ENCODE measurements around the gene TRIM54. TPM values are rescaled to one million over a fixed set of nuclear protein-coding genes. Genes with fewer than 3 reads are reported as not detected.
A peak's percentile ranks its signal among the peaks of the same experiment; 100 is the strongest.

The TRIM54 gene
- total and polyA plus RNA-seq, 9 of the 15 experiments (the other 6 are each of a cell fraction or from before 2014, with no cell fraction given), result not detected

GRCh38 chr2:27336173-27336572, 53.9 kb downstream of the TRIM54 start (continued):
- TF ChIP-seq ZC3H11A (IDR thresholded peaks at IDR 0.05; ENCODE audit: low read depth, low read length), result no peak
- TF ChIP-seq MYBL2 (IDR thresholded peaks at IDR 0.05; ENCODE audit: low read depth), result no peak
- no peak for TF ChIP-seq MYBL2 (CRISPR knock-in tag; IDR thresholded peaks at IDR 0.05; ENCODE audit: borderline replicate concordance)
- no peak for TF ChIP-seq CREB3 (tag; conservative IDR thresholded peaks at IDR 0.05; ENCODE audit: low read depth)

DNA sequence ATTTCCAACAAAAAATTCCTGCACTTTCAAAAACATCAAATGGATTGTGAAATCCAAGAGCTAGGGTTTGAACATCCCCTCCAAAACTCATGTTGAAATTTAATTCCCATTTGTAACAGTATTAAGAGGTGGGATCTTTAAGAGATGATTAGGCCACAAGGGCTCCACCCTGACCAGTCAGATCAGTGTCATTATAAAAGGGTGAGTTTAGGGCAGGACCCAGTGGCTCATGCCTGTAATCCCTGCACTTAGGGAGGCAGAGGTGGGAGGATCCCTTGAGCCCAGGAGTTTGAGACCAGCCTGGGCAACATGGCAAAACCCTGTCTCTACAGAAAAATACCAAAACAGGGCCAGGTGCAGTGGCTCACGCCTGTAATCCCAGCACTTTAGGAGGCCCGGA, 65.4 kb downstream of the TRIM54 start:
- H3K9me1 ChIP-seq (ENCODE audit: control insufficient read depth, insufficient read depth, low read length), result no peaks in the 10 kb centered on the region
- ATAC-seq, result no peak
- no peaks in the 10 kb centered on the region for H3K27me3 ChIP-seq (ENCODE audit: control insufficient read depth in 2 of 2, insufficient read depth in 2 of 2, low read length in 2 of 2)
- no peak overlapping the region for H2AFZ ChIP-seq (ENCODE audit: low read depth, low read length)
- FAIRE-seq, result no peak
- no peak overlapping the region for H3K4me3 ChIP-seq
- WGBS (ENCODE audit: insufficient coverage, low coverage, missing lambda C conversion rate), result 100% methylated on average over 2 of the region's 2 CpGs
- in situ Hi-C loops (cut with MboI) (no loop called here), intact Hi-C loops (cut with micrococcal nuclease) (no loop called here)
- H4K20me1 ChIP-seq (replicated peaks; ENCODE audit: control insufficient read depth, insufficient read depth, low read length), result no peaks in the 10 kb centered on the region
- DNase-seq (ENCODE audit: extremely low read depth in 1 of 4, low spot score in 3 of 4), result no peak
- H3K79me2 ChIP-seq (ENCODE audit: control insufficient read depth, insufficient read depth, low read length), result peaks cover 74% of the 10 kb centered on the region
- no peak overlapping the region for H3K27ac ChIP-seq (ENCODE audit: extremely low read depth, low read depth, low read length)
- ChIA-PET CTCF (ENCODE audit: low intra/inter-chr PET ratio) (no interaction called here), POLR2A (no interaction called here)
- no TSS peak for BruUV-seq (replicated peaks)
- H3K4me2 ChIP-seq (ENCODE audit: insufficient read depth, low read length), result no peak overlapping the region
- H3K36me3 ChIP-seq (ENCODE audit: control insufficient read depth, insufficient read depth, low read length), result peaks cover 30% of the 10 kb centered on the region; the same call in 2 of the 3 replicates
- no peaks in the 10 kb centered on the region for H3K9me3 ChIP-seq (replicated peaks; ENCODE audit: control insufficient read depth, insufficient read depth, low read depth, low read length)
- no peaks in the 10 kb centered on the region; a peak in 2 of 5 replicates for H3K4me1 ChIP-seq (replicated peaks in 1 of 2; ENCODE audit: control insufficient read depth in 2 of 2, insufficient read depth in 2 of 2, low read length in 2 of 2)
- H3K9ac ChIP-seq (ENCODE audit: insufficient read depth in 1 of 2, low read depth in 2 of 2, low read length in 2 of 2), result 0 out of 4 replicates have a peak overlapping the region, but pooled peaks of 1 of the 2 experiments have one; percentile 8
- TF ChIP-seq NBN (IDR thresholded peaks at IDR 0.05; ENCODE audit: low read depth) (no peak), TRIM25 (IDR thresholded peaks at IDR 0.05; ENCODE audit: borderline replicate concordance) (no peak), ZNF778 (CRISPR knock-in tag; IDR thresholded peaks at IDR 0.05) (no peak), SRSF1 (IDR thresholded peaks at IDR 0.05; ENCODE audit: low read depth, low read length) (no peak), ZNF740 (CRISPR knock-in tag; IDR thresholded peaks at IDR 0.05) (no peak), ZNF740 (tag; IDR thresholded peaks at IDR 0.05) (no peak), DEAF1 (CRISPR knock-in tag; IDR thresholded peaks at IDR 0.05) (no peak), KDM2B (CRISPR knock-in tag; IDR thresholded peaks at IDR 0.05) (no peak), LARP7 (IDR thresholded peaks at IDR 0.05) (no peak), TAF7 (tag; IDR thresholded peaks at IDR 0.05) (no peak), SUPT5H (IDR thresholded peaks at IDR 0.05) (no peak), ETV1 (tag; conservative IDR thresholded peaks at IDR 0.05; ENCODE audit: low read depth) (no peak), HNRNPH1 (optimal IDR thresholded peaks at IDR 0.05; ENCODE audit: low read depth, low read length) (no peak), IRF2 (CRISPR knock-in tag; IDR thresholded peaks at IDR 0.05) (no peak), ELF4 (CRISPR knock-in tag; IDR thresholded peaks at IDR 0.05) (no peak)
